ENCODE data around the gene RASIP1.
"Not testable (repeated sequence)": the region's sequence is repeated elsewhere in the genome, so short reads cannot be mapped to it uniquely, and the experiment has no call there.

Gene RASIP1

GRCh38 chr19:48740164-48740972 is at the start of gene RASIP1:
RASIP1 (minus strand) TSS chr19:48740610; CDS start chr19:48740282, 328 bp downstream.
- no peak within 1 kb of the TSS for H3K4me3 ChIP-seq (ENCODE audit: low read depth, low read length)

GRCh38 chr19:48787331-48787730 is 46.9 kb upstream of the RASIP1 start:
- H3K4me3 ChIP-seq (ENCODE audit: low read depth, low read length): not testable (repeated sequence)

GRCh38 chr19:48786422-48786821 is 46.0 kb upstream of the RASIP1 start:
- not testable (repeated sequence) for H3K4me3 ChIP-seq (ENCODE audit: low read depth, low read length)

- H3K4me3 ChIP-seq (ENCODE audit: low read depth, low read length): no peak overlapping the region
Measured at GRCh38 chr19:48784527-48784926, 44.1 kb upstream of the RASIP1 start.

- H3K4me3 ChIP-seq (ENCODE audit: low read depth, low read length): no peak overlapping the region
Measured at GRCh38 chr19:48780631-48781391, 40.4 kb upstream of the RASIP1 start.

- H3K4me3 ChIP-seq (ENCODE audit: low read depth, low read length): no peak overlapping the region
Measured at GRCh38 chr19:48779636-48780035, 39.2 kb upstream of the RASIP1 start.

GRCh38 chr19:48777720-48778119 is 37.3 kb upstream of the RASIP1 start:
- H3K4me3 ChIP-seq (ENCODE audit: low read depth, low read length): no peak overlapping the region

GRCh38 chr19:48777139-48777538 is 36.7 kb upstream of the RASIP1 start:
- H3K4me3 ChIP-seq (ENCODE audit: low read depth, low read length): no peak overlapping the region

GRCh38 chr19:48772503-48772953 is 32.1 kb upstream of the RASIP1 start:
- no peak overlapping the region for H3K4me3 ChIP-seq (ENCODE audit: low read depth, low read length)

GRCh38 chr19:48770734-48771472 is 30.5 kb upstream of the RASIP1 start:
- no peak overlapping the region for H3K4me3 ChIP-seq (ENCODE audit: low read depth, low read length)

- H3K4me3 ChIP-seq (ENCODE audit: low read depth, low read length): no peak overlapping the region
Measured at GRCh38 chr19:48770266-48770665, 29.9 kb upstream of the RASIP1 start.

GRCh38 chr19:48768994-48769713 is 28.7 kb upstream of the RASIP1 start:
- no peak overlapping the region for H3K4me3 ChIP-seq (ENCODE audit: low read depth, low read length)

- H3K4me3 ChIP-seq (ENCODE audit: low read depth, low read length): not testable (repeated sequence)
Measured at GRCh38 chr19:48768171-48768753, 27.9 kb upstream of the RASIP1 start.

GRCh38 chr19:48765816-48766215 is 25.4 kb upstream of the RASIP1 start:
- H3K4me3 ChIP-seq (ENCODE audit: low read depth, low read length): not testable (repeated sequence)

- H3K4me3 ChIP-seq (ENCODE audit: low read depth, low read length): no peak overlapping the region
Measured at GRCh38 chr19:48760504-48761205, 20.2 kb upstream of the RASIP1 start.

- no peak overlapping the region for H3K4me3 ChIP-seq (ENCODE audit: low read depth, low read length)
Measured at GRCh38 chr19:48757741-48758144, 17.3 kb upstream of the RASIP1 start.

- no peak overlapping the region for H3K4me3 ChIP-seq (ENCODE audit: low read depth, low read length)
Measured at GRCh38 chr19:48757089-48757675, 16.8 kb upstream of the RASIP1 start.

- H3K4me3 ChIP-seq (ENCODE audit: low read depth, low read length): no peak overlapping the region
Measured at GRCh38 chr19:48756686-48757085, 16.3 kb upstream of the RASIP1 start.

- H3K4me3 ChIP-seq (ENCODE audit: low read depth, low read length): no peak overlapping the region
Measured at GRCh38 chr19:48756212-48756611, 15.8 kb upstream of the RASIP1 start.
